Activated CD8-positive, alpha-beta memory T cell treated with anti-CD3 and anti-CD28 coated beads for 36 hours (primary cell): ENCODE measurements around the gene HMCN2. TPM values are rescaled to one million over a fixed set of nuclear protein-coding genes. Genes with fewer than 3 reads are reported as not detected.
"Not testable (repeated sequence)": the region's sequence is repeated elsewhere in the genome, so short reads cannot be mapped to it uniquely, and the experiment has no call there.

Experiments used
- CTCF ChIA-PET: fragments of 350-600 bp; sonication (Branson Sonifier 250); formaldehyde crosslinking; loops from one replicate; lab custom pipeline; 2021; ENCODE audit warnings: antibody characterized with exemption; lab: Charles Lee
- POLR2A ChIA-PET: fragments of 350-600 bp; sonication (Branson Sonifier 250); formaldehyde crosslinking; loops from one replicate; lab custom pipeline; 2021; ENCODE audit warnings: antibody characterized with exemption; lab: Charles Lee
- total RNA-seq, 2 experiments: library from RNA; stranded (reverse); gene quantifications; one replicate each; pipeline ENCODE4 v1.2.3, GENCODE V29; 2021

HMCN2 gene
- total RNA-seq, 2 experiments from 2014 or later, result not detected

DNA sequence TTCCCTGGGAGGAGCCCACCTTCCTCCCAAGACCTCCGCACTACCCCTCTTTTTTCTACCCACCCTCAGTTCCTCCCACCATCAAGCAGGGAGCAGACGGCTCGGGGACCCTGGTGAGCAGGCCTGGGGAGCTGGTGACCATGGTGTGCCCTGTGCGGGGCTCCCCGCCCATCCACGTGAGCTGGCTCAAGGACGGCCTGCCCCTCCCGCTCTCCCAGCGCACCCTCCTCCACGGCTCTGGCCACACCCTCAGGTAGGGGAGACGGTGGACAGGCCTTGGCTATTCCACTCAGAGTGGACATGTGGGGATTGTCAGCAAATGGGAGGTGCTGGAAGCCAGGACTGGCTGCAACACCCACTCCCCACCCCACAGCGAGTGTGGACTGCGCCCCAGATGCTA lies 126.3 kb downstream of the HMCN2 start:
- ChIA-PET CTCF (no interaction called here), POLR2A (no interaction called here)

- ChIA-PET POLR2A (no interaction called here), CTCF (no interaction called here)
Measured at GRCh38 chr9:130393681-130394071, 128.1 kb downstream of the HMCN2 start.

DNA sequence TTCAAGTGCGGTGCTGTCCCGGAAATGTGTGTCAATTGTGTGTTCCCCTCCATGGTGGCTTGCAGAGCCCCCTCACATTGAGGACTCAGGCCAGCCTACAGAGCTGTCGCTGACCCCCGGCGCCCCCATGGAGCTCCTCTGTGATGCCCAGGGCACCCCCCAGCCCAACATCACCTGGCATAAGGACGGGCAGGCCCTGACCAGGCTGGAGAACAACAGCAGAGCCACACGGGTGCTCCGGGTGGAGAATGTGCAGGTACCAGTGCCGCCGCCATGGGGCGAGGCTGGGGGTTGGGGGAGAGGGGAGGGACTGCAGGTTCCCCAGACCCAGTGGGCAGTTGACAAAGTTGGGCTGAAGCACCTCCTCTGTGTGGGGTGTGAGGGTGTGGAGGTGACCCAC lies 128.8 kb downstream of the HMCN2 start:
- ChIA-PET POLR2A (no interaction called here), CTCF (no interaction called here)

DNA sequence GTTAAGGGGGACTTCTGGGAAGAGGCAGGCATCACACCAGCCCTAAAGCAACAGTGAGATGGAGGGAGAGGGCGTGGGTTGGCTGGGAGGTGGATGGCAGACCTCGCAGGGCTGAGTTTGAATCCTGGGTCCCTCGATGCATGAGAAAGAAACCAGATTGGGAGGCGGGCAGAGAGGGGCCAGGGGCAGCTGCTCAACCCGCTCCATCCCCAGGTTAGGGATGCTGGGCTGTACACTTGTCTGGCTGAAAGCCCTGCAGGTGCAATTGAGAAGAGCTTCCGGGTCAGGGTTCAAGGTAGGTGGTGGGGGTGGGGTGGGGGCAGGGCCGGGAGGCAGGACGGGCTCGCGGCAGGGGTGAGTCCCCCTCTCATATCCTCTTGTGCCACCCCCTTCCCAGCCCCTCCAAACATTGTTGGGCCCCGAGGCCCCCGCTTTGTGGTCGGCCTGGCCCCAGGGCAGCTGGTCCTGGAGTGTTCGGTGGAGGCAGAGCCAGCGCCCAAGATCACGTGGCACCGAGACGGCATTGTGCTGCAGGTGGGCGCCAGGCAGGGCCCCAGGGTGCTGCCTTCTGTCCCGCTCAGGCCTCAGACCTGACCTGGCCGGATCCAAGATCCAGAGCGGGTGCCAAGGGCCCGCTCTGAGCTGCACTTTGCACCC lies 129.4 kb downstream of the HMCN2 start:
- CTCF ChIA-PET, result no interaction called here
- POLR2A ChIA-PET, result no interaction called here

- ChIA-PET CTCF (no interaction called here), POLR2A (no interaction called here)
Measured at GRCh38 chr9:130395810-130396435, 130.4 kb downstream of the HMCN2 start.

- ChIA-PET CTCF (no interaction called here), POLR2A (no interaction called here)
Measured at GRCh38 chr9:130396581-130396980, 131.0 kb downstream of the HMCN2 start.

DNA sequence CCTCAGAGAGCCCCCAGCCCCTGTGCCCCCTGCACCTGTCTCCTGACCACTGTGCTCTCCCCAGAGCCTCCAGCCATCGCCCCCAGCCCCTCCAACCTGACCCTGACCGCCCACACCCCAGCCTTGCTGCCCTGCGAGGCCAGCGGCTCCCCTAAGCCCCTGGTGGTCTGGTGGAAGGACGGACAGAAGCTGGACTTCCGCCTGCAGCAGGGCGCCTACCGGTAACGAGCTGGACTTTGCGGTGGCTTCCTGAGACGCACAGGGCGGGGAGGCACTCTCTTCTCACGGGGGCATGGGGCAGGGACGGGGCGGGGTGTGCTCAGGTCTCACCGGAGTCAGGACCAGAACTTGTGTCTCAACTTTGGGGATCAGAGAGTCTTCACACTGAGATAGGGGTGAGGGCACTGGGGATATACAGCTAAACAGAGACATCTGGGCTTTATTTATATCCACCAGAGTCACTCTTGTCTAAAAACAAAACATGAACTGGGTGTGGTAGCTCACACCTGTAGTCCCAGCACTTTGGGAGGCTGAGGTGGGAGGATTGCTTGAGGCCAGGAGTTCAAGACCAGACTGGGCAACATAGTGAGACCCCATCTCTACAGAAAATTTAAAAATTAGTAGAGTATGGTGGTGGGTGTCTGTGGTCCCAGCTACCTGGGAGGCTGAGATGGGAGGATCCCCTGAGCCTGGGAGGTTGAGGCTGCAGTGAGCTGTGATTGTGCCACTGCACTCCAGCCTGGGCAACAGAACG lies 133.1 kb downstream of the HMCN2 start:
- ChIA-PET CTCF (interaction anchor here (0.7 kb wide), 2 partner anchors 252 to 600 kb away, joined by 3 to 4 read pairs; no protein-coding TSS in a partner anchor), POLR2A (no interaction called here)

- POLR2A ChIA-PET, result no interaction called here
- CTCF ChIA-PET, result interaction anchor here (0.7 kb wide), 1 partner anchor 599 kb away, joined by 3 read pairs; no protein-coding TSS in a partner anchor
Measured at GRCh38 chr9:130399768-130400167, 134.2 kb downstream of the HMCN2 start.

DNA sequence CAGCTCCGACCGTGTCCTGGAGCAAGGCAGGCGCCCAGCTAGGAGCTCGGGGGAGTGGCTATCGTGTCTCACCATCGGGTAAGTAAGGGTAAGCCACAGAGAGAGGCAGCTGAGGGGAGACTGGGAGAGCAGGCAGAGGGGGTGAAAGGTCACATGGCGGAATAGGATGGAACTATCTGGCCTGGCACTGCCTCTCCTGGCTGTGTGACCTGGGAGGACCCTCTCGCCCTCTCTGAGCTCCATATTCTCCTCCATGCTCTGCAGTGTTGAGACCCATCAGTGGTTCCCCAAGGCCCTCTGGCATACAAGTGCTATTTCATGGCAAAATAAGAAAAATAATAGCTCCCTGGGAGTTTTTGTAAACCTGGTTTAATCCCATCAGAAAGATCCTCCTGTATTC lies 135.3 kb downstream of the HMCN2 start:
- CTCF ChIA-PET, result no interaction called here
- POLR2A ChIA-PET, result no interaction called here

- CTCF ChIA-PET, POLR2A ChIA-PET: not testable (repeated sequence)
Measured at GRCh38 chr9:130401742-130402141, 136.2 kb downstream of the HMCN2 start.

DNA sequence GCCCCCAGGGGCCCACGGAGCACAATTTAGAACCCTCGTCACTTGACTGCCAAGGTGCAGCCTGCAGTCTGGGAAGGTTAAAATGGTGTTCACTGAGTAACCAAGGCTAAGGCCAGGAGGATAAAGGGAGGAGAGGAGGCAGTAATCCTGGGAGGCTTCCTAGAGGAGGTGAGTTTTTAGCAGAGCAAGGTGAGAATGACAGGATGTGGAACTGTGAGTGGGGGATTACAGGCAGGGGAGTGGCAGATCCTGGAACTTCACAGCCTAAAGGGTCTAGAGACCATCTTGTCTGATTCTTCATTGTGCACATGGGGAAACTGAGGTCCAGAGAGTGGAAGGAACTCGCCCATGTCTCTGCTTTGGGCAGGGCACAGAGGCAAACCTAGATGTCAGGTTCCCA lies 136.7 kb downstream of the HMCN2 start:
- CTCF ChIA-PET, result no interaction called here
- POLR2A ChIA-PET, result no interaction called here

GRCh38 chr9:130402645-130403440 lies 137.3 kb downstream of the HMCN2 start:
- ChIA-PET CTCF (no interaction called here), POLR2A (no interaction called here)

- CTCF ChIA-PET, result no interaction called here
- POLR2A ChIA-PET, result no interaction called here
Measured at GRCh38 chr9:130405657-130406257, 140.2 kb downstream of the HMCN2 start.

- POLR2A ChIA-PET, result no interaction called here
Measured at GRCh38 chr9:130406278-130406895, 140.8 kb downstream of the HMCN2 start.

GRCh38 chr9:130407916-130408663 lies 142.5 kb downstream of the HMCN2 start:
- POLR2A ChIA-PET, result no interaction called here
- CTCF ChIA-PET, result no interaction called here

More at GRCh38 chr9:130406278-130406895, 140.8 kb downstream of the HMCN2 start:
- CTCF ChIA-PET, result no interaction called here

DNA sequence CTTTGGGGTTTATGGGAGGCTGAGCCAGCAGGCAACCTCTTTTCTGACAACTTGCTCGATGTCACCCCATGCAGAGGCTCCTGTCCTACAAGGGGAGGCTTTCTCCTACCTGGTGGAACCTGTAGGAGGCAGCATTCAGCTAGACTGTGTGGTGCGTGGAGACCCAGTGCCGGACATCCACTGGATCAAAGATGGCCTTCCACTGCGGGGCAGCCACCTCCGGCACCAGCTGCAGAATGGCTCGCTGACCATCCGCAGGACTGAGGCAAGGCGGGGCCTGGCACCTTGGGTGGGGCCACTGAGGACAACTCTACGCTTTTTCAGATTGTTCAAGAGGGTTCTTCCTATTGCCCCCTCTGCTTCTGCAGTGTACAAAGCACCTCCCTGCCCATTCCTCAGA lies 143.1 kb downstream of the HMCN2 start:
- ChIA-PET POLR2A (no interaction called here), CTCF (no interaction called here)

DNA sequence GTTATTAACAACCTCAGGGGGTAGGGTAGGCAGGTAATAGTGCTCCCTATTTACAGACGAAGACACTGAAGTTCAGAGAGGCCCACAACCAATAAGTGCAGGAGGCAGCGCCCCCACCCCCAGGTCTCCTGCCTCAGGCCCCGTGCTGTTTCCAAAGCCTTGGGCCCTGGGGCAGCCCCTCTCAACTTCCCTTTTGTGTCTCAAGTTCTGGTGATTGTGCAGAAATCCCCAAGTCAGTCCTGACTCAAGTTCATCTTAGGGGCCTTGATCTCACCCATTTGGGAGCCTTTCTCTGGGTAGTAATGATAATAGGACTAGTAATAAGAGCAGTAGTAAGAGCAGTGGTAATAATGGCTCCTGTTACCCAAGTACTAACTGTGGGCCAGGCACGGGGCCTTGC lies 143.7 kb downstream of the HMCN2 start:
- ChIA-PET POLR2A (no interaction called here), CTCF (no interaction called here)

DNA sequence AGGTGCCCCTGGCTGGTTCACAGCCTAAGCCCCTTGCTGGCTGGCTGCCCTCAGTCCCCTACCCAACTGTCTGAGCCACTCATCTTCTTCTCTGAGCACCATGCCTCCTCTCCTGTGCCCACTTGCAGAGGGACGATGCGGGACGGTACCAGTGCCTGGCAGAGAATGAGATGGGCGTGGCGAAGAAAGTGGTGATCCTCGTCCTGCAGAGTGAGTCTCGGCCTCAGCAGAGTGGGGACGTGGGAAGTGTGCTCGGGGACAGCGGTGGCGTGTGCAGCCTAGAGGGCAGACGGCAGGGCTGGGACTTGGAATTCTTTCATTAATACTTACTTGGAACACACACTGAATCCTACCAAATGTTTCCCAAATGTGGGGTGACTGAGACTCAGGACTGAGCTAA lies 144.9 kb downstream of the HMCN2 start:
- ChIA-PET POLR2A (no interaction called here), CTCF (no interaction called here)
